Suprapubic skin (tissue), 4 donors: Measurements from ENCODE around the gene EIPR1. TPM values are rescaled to one million over a fixed set of nuclear protein-coding genes. Genes with fewer than 3 reads are reported as not detected.

Source experiments
- DNase-seq, 2 donors: peaks; one replicate each; pipeline ENCODE4 v3.0.0-alpha.2; 2019; ENCODE audit warnings: low spot score in 2 of 2
- H3K27ac ChIP-seq: fragments of 200-600 bp; sonication (generic); one replicate; pipeline ENCODE4 v1.5.1; 2019
- H3K27me3 ChIP-seq: fragments of 200-600 bp; sonication (generic); one replicate; pipeline ENCODE4 v1.5.1; 2019
- H3K36me3 ChIP-seq: fragments of 200-600 bp; sonication (generic); one replicate; pipeline ENCODE4 v1.5.1; 2019
- H3K4me1 ChIP-seq: fragments of 200-600 bp; sonication (generic); one replicate; pipeline ENCODE4 v1.5.1; 2019
- H3K4me3 ChIP-seq: fragments of 200-600 bp; sonication (generic); one replicate; pipeline ENCODE4 v1.5.1; 2019; ENCODE audit warnings: mild to moderate bottlenecking
- H3K9me3 ChIP-seq: fragments of 200-600 bp; sonication (generic); one replicate; pipeline ENCODE4 v1.5.1; 2019
- CTCF ChIP-seq, 2 donors: fragments of 200-600 bp in 1 of 2; fragments of 450-650 bp in 1 of 2; sonication (generic) in 1 of 2; IDR thresholded peaks; one replicate each; pipeline ENCODE4 v1.5.1; 2016 to 2019; ENCODE audit warnings: antibody characterized with exemption in 2 of 2, mild to moderate bottlenecking in 1 of 2, moderate library complexity in 1 of 2
- EP300 ChIP-seq: sonication (generic); formaldehyde crosslinking; IDR thresholded peaks from one replicate; pipeline ENCODE4 v1.6.1; 2017; ENCODE audit warnings: antibody characterized with exemption
- POLR2A ChIP-seq, 2 donors: fragments of 450-650 bp; IDR thresholded peaks; one replicate each; pipeline ENCODE4 v1.6.1; 2017; ENCODE audit warnings: antibody characterized with exemption in 2 of 2, mild to moderate bottlenecking in 2 of 2, moderate library complexity in 2 of 2
- POLR2AphosphoS5 ChIP-seq, 3 donors: sonication (generic); formaldehyde crosslinking; IDR thresholded peaks; one replicate each; pipeline ENCODE4 v1.6.1; 2017; ENCODE audit warnings: antibody characterized with exemption in 3 of 3
- WGBS: methylation state at CpG from one replicate; pipeline ENCODE4 v1.1.5; 2018; 5-methylcytosine and 5-hydroxymethylcytosine counted together
- total RNA-seq, 4 donors: library from RNA; depleted of rRNA; stranded (reverse); fragments of >200 nt; gene quantifications; one replicate each; pipeline ENCODE4 v1.1.0, GENCODE V29; 2016

EIPR1 gene
- total RNA-seq, 4 donors from 2014 or later = 29.0 to 37.5 (median 30.7) TPM

GRCh38 chr2:3414133-3414860, 36.7 kb upstream of the EIPR1 start:
- WGBS = 91% methylated on average over 25 of the region's 25 CpGs
- DNase-seq = no peak
- Histone ChIP-seq H3K27ac (no peak overlapping the region), H3K36me3 (peaks cover 29% of the 10 kb centered on the region), H3K9me3 (no peaks in the 10 kb centered on the region), H3K4me1 (no peaks in the 10 kb centered on the region), H3K27me3 (no peaks in the 10 kb centered on the region), H3K4me3 (no peak overlapping the region)
- TF ChIP-seq EP300 (no peak), POLR2A (IDR thresholded peaks at IDR 0.05) (no peak), POLR2AphosphoS5 (IDR thresholded peaks at IDR 0.05) (no peak), CTCF (IDR thresholded peaks at IDR 0.05) (no peak)

DNA sequence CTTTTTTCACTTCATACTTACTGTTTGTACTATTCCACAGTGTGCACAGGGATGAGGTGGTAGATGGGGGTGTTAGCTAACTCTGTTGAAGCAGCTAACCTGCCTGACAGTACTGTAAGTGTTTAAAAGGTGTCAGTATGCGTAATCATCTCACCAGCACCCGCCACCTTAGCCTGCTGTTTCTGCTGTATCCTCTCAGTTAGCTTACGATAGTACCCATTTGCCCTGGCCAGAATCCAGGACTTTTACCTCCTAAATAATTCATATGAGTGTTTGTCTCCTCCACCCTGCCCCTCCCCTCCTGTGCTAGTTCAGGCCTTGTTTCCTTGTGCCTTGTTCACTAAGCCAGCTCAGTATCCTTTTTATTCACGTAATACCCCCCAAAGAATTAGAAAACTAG, 36.1 kb upstream of the EIPR1 start:
- H3K4me1 ChIP-seq = no peaks in the 10 kb centered on the region
- H3K9me3 ChIP-seq = no peaks in the 10 kb centered on the region
- H3K27ac ChIP-seq = no peak overlapping the region
- 91% methylated on average over 4 of the region's 4 CpGs for WGBS
- no peaks in the 10 kb centered on the region for H3K27me3 ChIP-seq
- TF ChIP-seq POLR2AphosphoS5 (IDR thresholded peaks at IDR 0.05) (no peak), POLR2A (IDR thresholded peaks at IDR 0.05) (no peak), EP300 (no peak), CTCF (IDR thresholded peaks at IDR 0.05) (no peak)
- no peak for DNase-seq
- H3K4me3 ChIP-seq = no peak overlapping the region
- H3K36me3 ChIP-seq = peaks cover 28% of the 10 kb centered on the region

DNA sequence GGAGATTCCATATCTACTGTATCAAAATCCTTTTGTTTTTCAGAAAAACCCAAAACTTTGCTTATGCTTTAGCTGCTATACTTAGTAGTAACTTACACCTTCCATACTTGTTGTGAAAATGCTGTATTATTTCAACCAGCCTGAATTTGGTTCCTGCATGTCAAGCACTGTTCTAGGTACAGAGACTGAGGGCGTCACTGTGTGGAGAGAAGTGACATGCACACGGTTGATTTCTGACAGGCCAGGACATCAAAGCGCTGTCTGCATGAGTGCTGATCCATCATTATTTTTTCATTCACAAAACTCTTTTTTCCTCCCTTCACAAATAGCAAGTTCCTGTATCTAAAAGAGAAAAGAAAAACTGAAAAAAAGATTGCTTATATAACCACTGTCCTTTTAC, 33.5 kb upstream of the EIPR1 start:
- no peaks in the 10 kb centered on the region for H3K9me3 ChIP-seq
- 80% methylated on average over 3 of the region's 3 CpGs for WGBS
- H3K27me3 ChIP-seq = no peaks in the 10 kb centered on the region
- H3K4me3 ChIP-seq = no peak overlapping the region
- TF ChIP-seq CTCF (IDR thresholded peaks at IDR 0.05) = no peak
- no peak for TF ChIP-seq EP300
- no peak for TF ChIP-seq POLR2A (IDR thresholded peaks at IDR 0.05)
- TF ChIP-seq POLR2AphosphoS5 (IDR thresholded peaks at IDR 0.05) = no peak
- DNase-seq = no peak
- no peak overlapping the region for H3K27ac ChIP-seq
- H3K4me1 ChIP-seq = peaks cover 9% of the 10 kb centered on the region
- peaks cover 24% of the 10 kb centered on the region for H3K36me3 ChIP-seq

DNA sequence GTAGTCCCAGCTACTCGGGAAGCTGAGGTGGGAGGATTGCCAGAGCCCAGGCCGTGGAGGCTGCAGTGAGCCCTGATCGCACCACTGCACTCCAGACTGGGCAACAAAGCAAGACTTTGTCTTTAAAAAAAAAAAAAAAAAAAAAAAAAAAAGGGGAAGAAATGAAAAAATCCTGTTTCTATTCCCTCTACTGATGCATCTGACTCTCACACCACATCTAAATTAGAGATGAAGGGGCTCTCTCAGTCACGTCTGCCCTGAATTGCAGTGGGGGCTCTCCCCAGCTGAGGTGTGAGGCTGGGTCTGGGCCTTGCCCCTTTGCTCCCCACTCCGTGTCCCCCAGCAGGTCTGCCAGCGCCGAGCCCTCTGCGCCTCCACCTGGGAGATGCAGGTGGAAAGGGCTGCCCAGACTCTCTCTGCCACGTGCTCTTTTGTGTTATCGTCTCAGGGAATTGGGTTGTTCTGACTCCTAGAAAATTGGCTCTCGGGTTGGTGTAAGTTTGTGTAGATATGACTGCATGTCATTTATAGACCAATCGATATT, 32.1 kb upstream of the EIPR1 start:
- H3K36me3 ChIP-seq = peaks cover 16% of the 10 kb centered on the region
- no peak for TF ChIP-seq POLR2AphosphoS5 (IDR thresholded peaks at IDR 0.05)
- no peak for TF ChIP-seq EP300
- TF ChIP-seq CTCF (IDR thresholded peaks at IDR 0.05) = no peak
- TF ChIP-seq POLR2A (IDR thresholded peaks at IDR 0.05) = no peak
- peaks cover 19% of the 10 kb centered on the region for H3K4me1 ChIP-seq
- no peaks in the 10 kb centered on the region for H3K27me3 ChIP-seq
- H3K9me3 ChIP-seq = no peaks in the 10 kb centered on the region
- no peak for DNase-seq
- H3K27ac ChIP-seq = no peak overlapping the region
- H3K4me3 ChIP-seq = no peak overlapping the region
- 91% methylated on average over 12 of the region's 12 CpGs for WGBS

DNA sequence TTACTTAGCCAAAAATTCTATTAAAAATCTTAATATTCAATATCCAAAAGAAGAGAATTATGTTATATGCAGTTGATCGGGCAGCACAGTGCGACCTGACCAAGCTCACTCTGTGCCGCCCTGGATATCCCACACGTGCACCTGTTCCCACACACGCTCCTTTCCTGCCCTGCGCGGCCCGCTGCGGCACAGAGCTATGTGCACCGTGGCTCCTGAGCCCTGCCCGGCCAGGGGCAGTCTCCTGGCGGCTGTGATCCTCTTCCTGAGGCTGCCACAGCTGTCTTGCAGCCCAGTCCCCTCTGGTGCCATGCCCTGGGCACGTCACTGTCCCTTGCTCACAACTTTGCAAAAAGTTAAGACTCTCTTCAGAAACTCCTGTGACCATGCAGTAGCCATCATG, 31.2 kb upstream of the EIPR1 start:
- no peak overlapping the region for H3K4me3 ChIP-seq
- peaks cover 19% of the 10 kb centered on the region for H3K4me1 ChIP-seq
- no peak overlapping the region for H3K27ac ChIP-seq
- H3K36me3 ChIP-seq = peaks cover 10% of the 10 kb centered on the region
- DNase-seq = no peak
- H3K27me3 ChIP-seq = no peaks in the 10 kb centered on the region
- 97% methylated on average over 9 of the region's 13 CpGs for WGBS
- TF ChIP-seq EP300 (no peak), POLR2AphosphoS5 (IDR thresholded peaks at IDR 0.05) (no peak), CTCF (IDR thresholded peaks at IDR 0.05) (no peak), POLR2A (IDR thresholded peaks at IDR 0.05) (no peak)
- H3K9me3 ChIP-seq = no peaks in the 10 kb centered on the region
